Esophagus mucosa (tissue), 1 donor: Measurements from ENCODE around the gene SNAP23. TPM values are rescaled to one million over a fixed set of nuclear protein-coding genes. Genes with fewer than 3 reads are reported as not detected.

Experiments used
- ATAC-seq: fragments of 200-7000 bp; cut with Tn5 transposase; one replicate; pipeline ENCODE4 v1.9.1; 2020
- total RNA-seq: library from RNA; stranded (reverse); gene quantifications from one replicate; pipeline ENCODE4 v1.2.4, GENCODE V29; 2023
- donor health status: DM: yes; HTN: yes; CAD: no.

SNAP23 gene
- total RNA-seq, 1 donor from 2014 or later: 34.4 TPM

GRCh38 chr15:42575188-42576039, 80.0 kb downstream of the SNAP23 start, which contains the start of gene STARD9:
Gene STARD9 (plus strand): TSS chr15:42575606. CDS start chr15:42575716, 110 bp downstream.
- peak; percentile 99 for ATAC-seq

GRCh38 chr15:42576040-42576594, 80.7 kb downstream of the SNAP23 start:
- no peak for ATAC-seq

GRCh38 chr15:42576776-42577175, 81.3 kb downstream of the SNAP23 start:
- ATAC-seq: no peak

- ATAC-seq: no peak
Measured at GRCh38 chr15:42577514-42578031, 82.1 kb downstream of the SNAP23 start.

GRCh38 chr15:42578984-42579537, 83.6 kb downstream of the SNAP23 start:
- no peak for ATAC-seq

- peak; percentile 87 for ATAC-seq
Measured at GRCh38 chr15:42581272-42581730, 85.9 kb downstream of the SNAP23 start.

Other genes starting within 250 kb of the SNAP23 start
- gene GANC, start 222.4 kb upstream of the SNAP23 start, total RNA-seq: 30.0 TPM
- 60.1 TPM for gene TMEM87A, start 222.2 kb upstream of the SNAP23 start, total RNA-seq
- gene CAPN3, start 136.1 kb upstream of the SNAP23 start, total RNA-seq: 4.5 TPM
- 23.0 TPM for gene ZNF106, start 4.5 kb upstream of the SNAP23 start, total RNA-seq
- gene LRRC57, start 53.2 kb downstream of the SNAP23 start, total RNA-seq: 11.6 TPM
- 13.1 TPM for gene HAUS2, start 53.2 kb downstream of the SNAP23 start, total RNA-seq
- gene STARD9, start 80.0 kb downstream of the SNAP23 start, total RNA-seq: 1.2 TPM
- gene CDAN1, start 241.5 kb downstream of the SNAP23 start, total RNA-seq: 7.3 TPM